Upper lobe of left lung (tissue), 6 donors: ENCODE measurements around the gene GALNT13. TPM values are rescaled to one million over a fixed set of nuclear protein-coding genes. Genes with fewer than 3 reads are reported as not detected.
"Not testable (repeated sequence)": the region's sequence is repeated elsewhere in the genome, so short reads cannot be mapped to it uniquely, and the experiment has no call there.

Experiments
- ATAC-seq, 2 donors: fragments of 200-7000 bp; cut with Tn5 transposase; one replicate each; pipeline ENCODE4 v1.9.1; 2022; ENCODE audit warnings: mild to moderate bottlenecking in 2 of 2, moderate library complexity in 2 of 2; ENCODE audit not compliant: low FRiP score in 2 of 2
- DNase-seq, 2 donors: peaks; one replicate each; pipeline ENCODE4 v3.0.0-alpha.2; 2019 to 2020
- H3K27ac ChIP-seq, 4 donors: fragments of 200-600 bp; sonication (generic); one replicate each; pipeline ENCODE4 v1.5.1; 2016 to 2019
- H3K27me3 ChIP-seq, 4 donors: fragments of 200-600 bp; sonication (generic); one replicate each; pipeline ENCODE4 v1.5.1; 2017 to 2019
- H3K36me3 ChIP-seq, 4 donors: fragments of 200-600 bp; sonication (generic); one replicate each; pipeline ENCODE4 v1.5.1; 2016 to 2019
- H3K4me1 ChIP-seq, 4 donors: fragments of 200-600 bp; sonication (generic); one replicate each; pipeline ENCODE4 v1.5.1; 2018 to 2019
- H3K4me3 ChIP-seq, 4 donors: fragments of 200-600 bp; sonication (generic); one replicate each; pipeline ENCODE4 v1.5.1; 2017 to 2019; ENCODE audit warnings: mild to moderate bottlenecking in 2 of 4, moderate library complexity in 1 of 4
- H3K9me3 ChIP-seq, 4 donors: fragments of 200-600 bp; sonication (generic); one replicate each; pipeline ENCODE4 v1.5.1; 2018 to 2019
- EP300 ChIP-seq, 4 donors: sonication (generic); formaldehyde crosslinking; IDR thresholded peaks; one replicate each; pipeline ENCODE4 v1.5.1; 2017; ENCODE audit warnings: antibody characterized with exemption in 4 of 4, control low read depth in 2 of 4
- POLR2A ChIP-seq, 4 donors: fragments of 450-650 bp; IDR thresholded peaks; one replicate each; pipeline ENCODE4 v1.5.1; 2016 to 2017; ENCODE audit warnings: antibody characterized with exemption in 4 of 4, mild to moderate bottlenecking in 2 of 4
- POLR2AphosphoS5 ChIP-seq, 2 donors: sonication (generic); formaldehyde crosslinking; IDR thresholded peaks; one replicate each; pipeline ENCODE4 v1.5.1; 2017; ENCODE audit warnings: antibody characterized with exemption in 2 of 2
- WGBS, 2 donors: methylation state at CpG; one replicate each; pipeline ENCODE4 v1.1.5; 2017 to 2018; 5-methylcytosine and 5-hydroxymethylcytosine counted together
- total RNA-seq, 6 donors: library from RNA; depleted of rRNA in 4 of 6; stranded (reverse); fragments of >200 nt in 4 of 6; gene quantifications; one replicate each; pipeline versions ENCODE4 v1.1.0 to v1.2.1, GENCODE V29; 2016 to 2021
- TF ChIP-seq, protein P1 (sequence below), 6 experiments: fragments of 450-650 bp in 4 of 6; fragments of 200-600 bp in 2 of 6; sonication (generic) in 2 of 6; IDR thresholded peaks; one replicate each; pipeline ENCODE4 v1.5.1; 2016 to 2019; ENCODE audit warnings: antibody characterized with exemption in 6 of 6
- donor health status: DM: no; HTN: no; CAD: no; lungs with moderate emphysema.
- donor health status: DM: no; HTN: yes; CAD: no; lungs with severe emphysema.

The GALNT13 gene
- total RNA-seq, 6 donors from 2014 or later: 1.6 to 4.1 (median 2.8) TPM

DNA sequence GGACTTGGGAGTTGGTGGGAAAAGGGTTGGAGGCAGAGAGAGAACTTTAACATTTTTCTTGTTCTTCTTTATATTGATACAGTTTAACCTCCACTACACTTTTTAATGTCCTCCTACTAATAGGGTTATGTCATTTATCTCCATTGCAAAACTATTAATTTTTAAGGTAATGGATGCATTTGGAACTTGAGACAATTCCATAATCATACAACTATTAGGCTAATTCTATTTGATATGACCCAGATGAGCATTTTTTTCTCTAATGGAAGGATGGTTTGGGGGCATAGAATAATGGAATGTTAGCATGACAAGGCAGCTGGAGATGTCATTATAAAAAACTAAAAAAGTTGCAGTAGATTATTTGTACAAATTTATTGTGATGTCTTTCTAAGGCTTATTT is 587.6 kb downstream of the GALNT13 start:
- no peak for ATAC-seq
- Histone ChIP-seq H3K9me3 (no peaks in the 10 kb centered on the region), H3K4me3 (no peak overlapping the region), H3K4me1 (no peaks in the 10 kb centered on the region), H3K27me3 (no peaks in the 10 kb centered on the region), H3K36me3 (no peaks in the 10 kb centered on the region), H3K27ac (no peak overlapping the region)
- TF ChIP-seq POLR2AphosphoS5 (IDR thresholded peaks at IDR 0.05): no peak
- no peak for TF ChIP-seq POLR2A (IDR thresholded peaks at IDR 0.05)
- TF ChIP-seq, protein P1, sequence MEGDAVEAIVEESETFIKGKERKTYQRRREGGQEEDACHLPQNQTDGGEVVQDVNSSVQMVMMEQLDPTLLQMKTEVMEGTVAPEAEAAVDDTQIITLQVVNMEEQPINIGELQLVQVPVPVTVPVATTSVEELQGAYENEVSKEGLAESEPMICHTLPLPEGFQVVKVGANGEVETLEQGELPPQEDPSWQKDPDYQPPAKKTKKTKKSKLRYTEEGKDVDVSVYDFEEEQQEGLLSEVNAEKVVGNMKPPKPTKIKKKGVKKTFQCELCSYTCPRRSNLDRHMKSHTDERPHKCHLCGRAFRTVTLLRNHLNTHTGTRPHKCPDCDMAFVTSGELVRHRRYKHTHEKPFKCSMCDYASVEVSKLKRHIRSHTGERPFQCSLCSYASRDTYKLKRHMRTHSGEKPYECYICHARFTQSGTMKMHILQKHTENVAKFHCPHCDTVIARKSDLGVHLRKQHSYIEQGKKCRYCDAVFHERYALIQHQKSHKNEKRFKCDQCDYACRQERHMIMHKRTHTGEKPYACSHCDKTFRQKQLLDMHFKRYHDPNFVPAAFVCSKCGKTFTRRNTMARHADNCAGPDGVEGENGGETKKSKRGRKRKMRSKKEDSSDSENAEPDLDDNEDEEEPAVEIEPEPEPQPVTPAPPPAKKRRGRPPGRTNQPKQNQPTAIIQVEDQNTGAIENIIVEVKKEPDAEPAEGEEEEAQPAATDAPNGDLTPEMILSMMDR (IDR thresholded peaks at IDR 0.05): no peak
- TF ChIP-seq EP300 (IDR thresholded peaks at IDR 0.05): no peak
- no peak for DNase-seq

DNA sequence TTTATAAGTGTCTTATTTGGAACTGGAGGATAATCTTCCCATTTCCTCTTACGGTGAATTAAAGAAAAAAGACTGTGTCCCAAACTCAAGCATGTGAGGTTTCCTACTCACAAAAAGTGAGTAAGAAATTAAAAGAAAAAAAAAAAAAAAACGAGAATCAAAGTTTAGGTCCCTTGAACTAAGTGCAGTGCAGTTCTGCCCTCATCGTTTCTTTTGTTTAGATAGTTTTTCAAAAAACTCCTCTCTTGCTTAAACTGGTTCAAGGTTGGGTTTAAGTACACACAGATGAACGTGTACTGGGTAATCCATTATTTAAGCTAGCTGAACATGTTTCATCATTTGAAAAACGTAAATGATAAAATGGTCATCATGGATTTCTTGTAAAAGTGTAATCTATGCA is 590.9 kb downstream of the GALNT13 start:
- no peak for DNase-seq
- Histone ChIP-seq H3K9me3 (no peaks in the 10 kb centered on the region), H3K4me1 (no peaks in the 10 kb centered on the region), H3K27me3 (no peaks in the 10 kb centered on the region), H3K36me3 (no peaks in the 10 kb centered on the region), H3K27ac (no peak overlapping the region), H3K4me3 (no peak overlapping the region)
- TF ChIP-seq POLR2A (IDR thresholded peaks at IDR 0.05) (no peak), EP300 (IDR thresholded peaks at IDR 0.05) (no peak), POLR2AphosphoS5 (IDR thresholded peaks at IDR 0.05) (no peak)
- TF ChIP-seq, protein P1 (IDR thresholded peaks at IDR 0.05): no peak
- 69 to 80% methylated on average over 5 of the region's 5 CpGs for WGBS, 2 donors
- no peak for ATAC-seq

DNA sequence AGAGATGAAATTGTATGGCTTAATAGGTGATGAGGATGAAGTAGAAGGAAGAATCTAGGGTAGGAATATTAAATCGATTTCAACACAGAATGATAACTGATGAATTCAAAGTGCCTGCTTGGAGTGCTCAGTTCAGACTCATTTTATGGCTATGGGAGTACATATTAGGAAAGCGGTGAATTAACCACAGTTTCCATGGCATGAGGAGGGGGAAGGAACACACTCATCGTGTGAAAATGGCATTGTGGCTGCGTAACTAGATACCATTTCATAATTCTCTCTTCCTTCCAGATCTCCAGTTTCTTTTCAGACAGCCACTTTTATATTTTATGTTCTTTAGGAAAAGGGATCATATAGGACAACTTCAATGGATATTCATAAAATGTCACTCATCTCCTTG is 594.5 kb downstream of the GALNT13 start:
- ATAC-seq: no peak
- Histone ChIP-seq H3K4me1 (no peaks in the 10 kb centered on the region), H3K9me3 (no peaks in the 10 kb centered on the region), H3K4me3 (no peak overlapping the region), H3K36me3 (no peaks in the 10 kb centered on the region), H3K27ac (no peak overlapping the region), H3K27me3 (no peaks in the 10 kb centered on the region)
- DNase-seq: no peak
- WGBS, 2 donors: 75 to 89% methylated on average over 4 of the region's 4 CpGs
- TF ChIP-seq, protein P1 (IDR thresholded peaks at IDR 0.05): no peak
- TF ChIP-seq POLR2AphosphoS5 (IDR thresholded peaks at IDR 0.05) (no peak), EP300 (IDR thresholded peaks at IDR 0.05) (no peak)

DNA sequence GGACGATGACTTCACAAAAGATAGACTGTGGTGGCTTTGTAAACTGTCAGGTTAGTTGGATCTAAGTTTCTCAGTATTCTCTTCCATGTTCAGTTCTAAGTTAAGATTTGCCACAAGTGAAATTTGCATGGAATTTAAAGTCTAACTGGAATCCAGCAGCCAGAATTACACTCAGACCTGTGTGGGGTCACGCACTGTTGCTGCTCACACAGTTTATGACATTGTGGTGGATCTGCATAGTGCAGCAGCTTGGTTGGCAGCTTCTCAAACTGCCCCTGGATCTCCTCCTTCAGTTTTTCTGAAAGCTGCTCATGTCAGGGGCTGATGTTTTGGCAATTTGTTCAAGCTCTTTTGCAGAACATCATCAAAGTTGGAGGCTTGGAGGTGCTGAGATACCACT is 598.7 kb downstream of the GALNT13 start:
- ATAC-seq (no peak), DNase-seq (no peak)
- Histone ChIP-seq H3K27me3 (no peaks in the 10 kb centered on the region), H3K9me3 (no peaks in the 10 kb centered on the region), H3K27ac (no peak overlapping the region), H3K36me3 (no peaks in the 10 kb centered on the region), H3K4me3 (no peak overlapping the region), H3K4me1 (no peaks in the 10 kb centered on the region)
- TF ChIP-seq, protein P1 (IDR thresholded peaks at IDR 0.05): no peak
- 87 to 92% methylated on average over 2 of the region's 2 CpGs for WGBS, 2 donors

DNA sequence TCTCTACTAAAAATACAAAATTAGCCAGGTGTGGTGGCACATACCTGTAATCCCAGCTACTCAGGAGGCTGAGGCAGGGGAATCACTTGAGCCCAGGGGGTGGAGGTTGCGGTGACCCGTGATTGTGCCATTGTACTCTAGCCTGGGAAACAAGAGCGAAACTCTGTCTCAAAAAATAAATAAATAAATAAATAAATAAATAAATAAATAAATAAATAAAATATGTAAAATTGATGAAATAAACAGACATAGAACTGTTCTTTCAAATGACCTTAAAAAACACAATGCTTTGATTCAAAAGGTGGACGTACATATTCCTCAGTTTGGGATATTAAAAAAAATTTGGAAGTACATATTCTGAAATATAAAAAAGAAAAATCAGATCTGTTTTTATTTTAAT is 599.8 kb downstream of the GALNT13 start:
- not testable (repeated sequence) for H3K4me3 ChIP-seq, H3K27ac ChIP-seq, DNase-seq, H3K9me3 ChIP-seq, H3K27me3 ChIP-seq, H3K36me3 ChIP-seq, ATAC-seq, H3K4me1 ChIP-seq
- 94 to 95% methylated on average over 4 of the region's 4 CpGs for WGBS, 2 donors

DNA sequence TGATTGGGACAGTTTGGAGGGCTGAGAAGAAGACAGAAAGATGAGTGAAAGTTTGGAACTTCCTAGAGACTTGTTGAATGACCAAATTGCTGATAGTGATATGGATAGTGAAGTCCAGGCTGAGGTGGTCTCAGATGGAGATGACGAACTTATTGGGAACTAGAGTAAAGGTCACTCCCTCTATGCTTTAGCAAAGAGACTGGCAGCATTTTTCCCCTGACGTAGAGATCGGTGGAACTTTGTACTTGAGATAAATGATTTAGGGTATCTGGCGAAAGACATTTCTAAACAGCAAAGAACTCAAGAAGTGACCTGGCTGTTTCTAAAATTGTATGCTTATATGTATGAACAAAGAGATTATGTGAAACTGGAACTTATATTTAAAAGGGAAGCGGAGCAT is 605.6 kb downstream of the GALNT13 start:
- Histone ChIP-seq H3K27ac (no peak overlapping the region), H3K4me1 (no peaks in the 10 kb centered on the region), H3K9me3 (no peaks in the 10 kb centered on the region), H3K27me3 (no peaks in the 10 kb centered on the region), H3K36me3 (no peaks in the 10 kb centered on the region), H3K4me3 (no peak overlapping the region)
- ATAC-seq: no peak
- no peak for TF ChIP-seq EP300 (IDR thresholded peaks at IDR 0.05)
- TF ChIP-seq POLR2AphosphoS5 (IDR thresholded peaks at IDR 0.05): no peak
- no peak for TF ChIP-seq POLR2A (IDR thresholded peaks at IDR 0.05)
- TF ChIP-seq, protein P1 (IDR thresholded peaks at IDR 0.05): no peak
- WGBS, 2 donors: 92 to 94% methylated on average over 5 of the region's 5 CpGs
- no peak for DNase-seq
